ENCODE results near the gene TTC23.

The TTC23 gene

GRCh38 chr15:99102332-99103235 is 146.8 kb downstream of the TTC23 start:
- DNase-seq (ENCODE audit: low read depth in 2 of 2) = no peak

- no peak for DNase-seq (ENCODE audit: low read depth in 2 of 2)
Observed at GRCh38 chr15:99101501-99101900, 147.9 kb downstream of the TTC23 start.

GRCh38 chr15:99100245-99101173 is 148.9 kb downstream of the TTC23 start:
- peak; percentile 10 to 58 for DNase-seq (ENCODE audit: low read depth in 2 of 2)

DNA sequence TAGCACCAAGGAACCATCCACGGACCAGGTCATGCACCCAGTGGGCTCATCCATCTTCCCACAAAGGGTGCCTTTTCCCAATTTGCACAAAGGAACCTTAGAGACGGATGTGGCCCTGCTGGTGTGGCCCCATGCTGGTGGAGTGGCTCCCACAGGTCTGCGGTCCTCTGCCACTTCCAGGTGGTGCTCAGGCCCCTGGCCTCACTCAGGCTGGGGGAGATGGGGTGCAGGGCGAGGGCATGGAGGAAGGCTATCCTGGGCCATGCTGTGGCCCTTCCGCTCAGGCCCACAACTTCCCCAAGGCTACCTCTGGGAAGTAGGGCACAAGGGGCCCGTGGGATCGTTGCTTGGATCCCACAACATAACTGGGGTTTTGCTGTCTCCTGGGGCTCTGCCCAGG is 149.7 kb downstream of the TTC23 start:
- no peak for DNase-seq (ENCODE audit: low read depth in 2 of 2)

DNA sequence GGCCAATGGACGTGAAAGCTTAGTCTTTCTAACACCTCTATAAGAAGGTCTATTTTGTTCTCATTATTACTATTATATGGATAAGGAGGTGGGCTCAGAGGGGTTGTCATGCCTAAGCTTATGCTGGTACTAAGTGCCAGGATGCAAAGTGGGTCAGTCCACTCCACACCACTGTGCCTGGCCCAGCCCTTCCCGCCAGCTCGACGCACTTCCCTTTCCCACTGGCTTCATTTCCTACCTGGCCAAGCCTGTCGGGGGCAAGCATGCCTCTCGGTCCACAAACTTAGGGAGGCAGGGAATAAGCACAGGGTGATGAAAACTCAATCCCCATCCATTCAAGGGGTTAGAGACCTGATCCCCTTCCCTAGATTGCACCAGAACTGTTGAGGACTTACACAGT is 150.4 kb downstream of the TTC23 start:
- DNase-seq (ENCODE audit: low read depth in 2 of 2) = no peak

- DNase-seq (ENCODE audit: low read depth in 2 of 2) = no peak
Observed at GRCh38 chr15:99098426-99098825, 151.0 kb downstream of the TTC23 start.

DNA sequence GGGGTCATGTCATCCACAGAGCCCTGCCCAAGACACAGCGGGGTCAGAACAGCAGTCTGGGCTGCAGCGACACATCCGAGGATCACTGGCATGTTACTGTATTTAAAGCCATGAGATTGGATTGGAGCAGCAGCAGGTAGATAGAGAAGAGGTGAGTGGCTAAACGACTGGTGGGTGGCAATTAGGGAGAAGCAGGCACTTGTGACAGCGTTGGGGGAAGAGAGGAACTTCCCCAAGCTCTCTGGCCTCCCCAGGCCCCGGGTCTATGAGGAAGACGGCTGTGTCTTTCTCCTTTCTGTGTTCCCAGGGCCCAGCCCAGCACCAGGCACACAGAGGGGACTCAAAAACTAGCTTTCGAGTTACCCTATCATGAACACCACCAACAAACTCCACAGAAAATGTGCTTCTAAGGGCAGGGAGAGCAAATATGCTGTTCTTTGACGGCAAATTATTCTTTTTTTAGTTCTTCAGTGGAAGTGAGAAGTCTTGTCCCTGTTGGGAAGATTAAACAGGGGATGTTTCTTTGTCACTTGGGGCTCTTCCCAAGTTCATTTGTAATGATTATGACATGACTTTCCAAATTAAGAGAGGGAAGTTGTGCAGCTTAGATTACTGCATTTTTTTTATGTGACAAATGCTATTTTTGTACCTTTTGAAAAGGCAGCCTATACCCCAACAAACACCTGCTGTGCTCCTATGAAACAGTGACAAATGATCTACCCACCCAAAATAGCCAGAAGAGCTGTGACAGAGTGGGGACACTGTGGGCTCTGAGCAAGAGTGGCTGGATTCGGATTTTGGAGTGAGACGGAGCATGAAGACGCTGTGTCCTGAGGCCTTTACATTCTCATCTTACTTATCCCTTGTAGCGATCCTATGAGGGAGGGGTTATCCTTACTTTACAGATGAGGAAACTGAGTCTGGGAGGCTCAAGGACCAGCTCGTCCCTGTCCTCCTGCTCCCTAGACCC is 151.7 kb downstream of the TTC23 start:
- no peak for DNase-seq (ENCODE audit: low read depth in 2 of 2)

- no peak for DNase-seq (ENCODE audit: low read depth in 2 of 2)
Observed at GRCh38 chr15:99096894-99097426, 152.4 kb downstream of the TTC23 start.

DNA sequence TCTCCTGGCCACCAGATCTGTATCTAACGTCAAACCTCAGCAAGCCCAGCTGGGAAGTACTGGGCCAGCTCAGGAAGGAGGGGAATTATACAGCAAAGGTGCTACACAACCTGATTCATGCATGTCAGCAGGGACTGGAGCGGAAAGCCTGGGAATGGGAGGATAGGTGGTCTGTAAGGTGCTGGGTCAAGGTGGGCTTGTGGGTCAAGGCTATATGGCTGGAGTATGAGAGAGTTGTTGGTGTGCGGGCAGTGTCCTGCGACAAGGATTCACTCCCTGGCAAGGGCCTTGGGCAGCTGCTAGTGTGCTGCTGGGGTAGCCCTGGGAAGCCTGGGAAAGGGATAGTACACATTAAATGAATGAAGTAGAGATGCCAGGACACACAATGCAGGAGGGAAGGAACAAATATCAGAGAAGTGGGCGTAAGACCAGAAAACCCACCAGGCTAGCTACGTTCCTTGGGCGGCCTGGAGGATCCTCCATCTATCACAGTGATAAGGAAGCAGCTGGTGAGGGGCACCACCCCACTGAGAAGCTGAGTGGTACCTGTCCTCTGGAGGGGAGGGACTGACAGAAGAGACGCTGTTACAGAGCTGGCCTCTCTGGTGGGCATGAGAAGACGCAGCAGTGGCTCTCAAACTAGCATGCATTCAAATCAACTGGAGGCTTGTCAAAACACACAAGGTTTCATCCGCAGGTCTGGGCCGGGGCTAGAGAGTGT is 153.0 kb downstream of the TTC23 start:
- no peak for DNase-seq (ENCODE audit: low read depth in 2 of 2)

DNA sequence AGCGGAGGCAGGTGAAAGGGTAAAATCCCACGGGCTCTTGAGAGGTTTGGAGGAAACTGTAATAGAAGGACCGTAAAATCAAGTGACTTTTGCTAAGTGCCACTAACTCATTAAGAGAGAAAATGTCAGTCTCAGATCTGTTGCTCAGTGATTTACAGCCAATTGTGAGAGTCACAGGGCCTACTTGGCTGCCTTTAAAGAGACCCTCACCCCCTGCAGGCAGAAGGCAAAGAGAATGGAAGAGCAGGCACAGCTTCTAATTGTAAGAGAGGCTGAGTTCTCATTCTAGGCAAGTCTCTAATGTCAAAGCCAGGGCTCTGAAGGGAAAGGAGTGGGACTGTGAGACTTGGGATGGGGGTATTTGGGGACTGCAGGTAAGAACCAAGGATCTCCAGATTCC is 153.8 kb downstream of the TTC23 start:
- DNase-seq (ENCODE audit: low read depth in 2 of 2) = no peak

GRCh38 chr15:99092554-99093172 is 156.7 kb downstream of the TTC23 start:
- no peak for DNase-seq (ENCODE audit: low read depth in 2 of 2)

- no peak for DNase-seq (ENCODE audit: low read depth in 2 of 2)
Observed at GRCh38 chr15:99090938-99091337, 158.4 kb downstream of the TTC23 start.

GRCh38 chr15:99090011-99090699 is 159.2 kb downstream of the TTC23 start:
- no peak for DNase-seq (ENCODE audit: low read depth in 2 of 2)

- DNase-seq (ENCODE audit: low read depth in 2 of 2) = no peak
Observed at GRCh38 chr15:99087405-99087943, 161.9 kb downstream of the TTC23 start.

- no peak for DNase-seq (ENCODE audit: low read depth in 2 of 2)
Observed at GRCh38 chr15:99086327-99086667, 163.1 kb downstream of the TTC23 start.
